ENCODE data around the gene CDK15.
"Not testable (repeated sequence)": the region's sequence is repeated elsewhere in the genome, so short reads cannot be mapped to it uniquely, and the experiment has no call there.

The CDK15 gene

GRCh38 chr2:201807452-201807999 is 1.2 kb downstream of the CDK15 start:
- ChIA-PET POLR2A (no interaction called here), CTCF (interaction anchor here (0.9 kb wide), 1 partner anchor 23 kb away, joined by 9 read pairs; no protein-coding TSS in a partner anchor)
- TF ChIP-seq FOXK2 (IDR thresholded peaks at IDR 0.05): no peak
- TF ChIP-seq FOXA1 (IDR thresholded peaks at IDR 0.05): no peak
- no peak for TF ChIP-seq SP1 (IDR thresholded peaks at IDR 0.05)
- no peak for TF ChIP-seq ARNT (IDR thresholded peaks at IDR 0.05)
- TF ChIP-seq TARDBP (IDR thresholded peaks at IDR 0.05): no peak
- no peak for TF ChIP-seq BHLHE40 (IDR thresholded peaks at IDR 0.05; ENCODE audit: borderline replicate concordance)
- no peak for TF ChIP-seq FOXM1 (IDR thresholded peaks at IDR 0.05; ENCODE audit: borderline replicate concordance)
- TF ChIP-seq HDGF (IDR thresholded peaks at IDR 0.05; ENCODE audit: borderline replicate concordance): no peak
- DNase-seq (ENCODE audit: extremely low spot score): peak; percentile 53

GRCh38 chr2:201808027-201808426 is 1.7 kb downstream of the CDK15 start:
- CTCF ChIA-PET: no interaction called here
- POLR2A ChIA-PET: no interaction called here
- DNase-seq (ENCODE audit: extremely low spot score): peak; percentile 23
- TF ChIP-seq CTBP1 (IDR thresholded peaks at IDR 0.05; ENCODE audit: borderline replicate concordance): peak; percentile 57; the same call in 1 of the 2 replicates
- TF ChIP-seq FOXA1 (IDR thresholded peaks at IDR 0.05): no peak
- TF ChIP-seq FOXM1 (IDR thresholded peaks at IDR 0.05; ENCODE audit: borderline replicate concordance): no peak
- peak; percentile 83 for TF ChIP-seq PKNOX1 (IDR thresholded peaks at IDR 0.05)

GRCh38 chr2:201809633-201810032 is 3.3 kb downstream of the CDK15 start:
- no peak for TF ChIP-seq TARDBP (IDR thresholded peaks at IDR 0.05)
- ChIA-PET CTCF (interaction anchor here (1.0 kb wide), 1 partner anchor 51 kb away, joined by 3 read pairs; no protein-coding TSS in a partner anchor), POLR2A (interaction anchor here (0.6 kb wide), 1 partner anchor 32 kb away, joined by 3 read pairs; no protein-coding TSS in a partner anchor)
- no peak for DNase-seq (ENCODE audit: extremely low spot score)

- CTCF ChIA-PET; DNase-seq (ENCODE audit: extremely low spot score); POLR2A ChIA-PET: not testable (repeated sequence)
- TF ChIP-seq PKNOX1 (IDR thresholded peaks at IDR 0.05): peak; percentile 55
- peak; percentile 84 for TF ChIP-seq ZNF384 (IDR thresholded peaks at IDR 0.05)
Observed at GRCh38 chr2:201810604-201811003, 4.3 kb downstream of the CDK15 start.

GRCh38 chr2:201813996-201814760 is 7.8 kb downstream of the CDK15 start:
- POLR2A ChIA-PET: no interaction called here

GRCh38 chr2:201816657-201817575 is 10.6 kb downstream of the CDK15 start:
- CTCF ChIA-PET: no interaction called here
- no peak for DNase-seq (ENCODE audit: extremely low spot score)
- POLR2A ChIA-PET: no interaction called here
- no peak for TF ChIP-seq SP1 (IDR thresholded peaks at IDR 0.05)
- peak; percentile 24; the same call in 1 of the 2 replicates for TF ChIP-seq PKNOX1 (IDR thresholded peaks at IDR 0.05)
- no peak for TF ChIP-seq L3MBTL2 (conservative IDR thresholded peaks at IDR 0.05)

More at GRCh38 chr2:201813996-201814760, 7.8 kb downstream of the CDK15 start:
- no peak for DNase-seq (ENCODE audit: extremely low spot score)
- CTCF ChIA-PET: interaction anchor here (0.7 kb wide), 1 partner anchor 24 kb away, joined by 4 read pairs; no protein-coding TSS in a partner anchor
- TF ChIP-seq ARNT (IDR thresholded peaks at IDR 0.05): no peak
- no peak for TF ChIP-seq SP1 (IDR thresholded peaks at IDR 0.05)
- TF ChIP-seq CTBP1 (IDR thresholded peaks at IDR 0.05; ENCODE audit: borderline replicate concordance): no peak
- TF ChIP-seq ELF4 (IDR thresholded peaks at IDR 0.05): no peak
- no peak for TF ChIP-seq SUZ12 (IDR thresholded peaks at IDR 0.05)
- no peak for TF ChIP-seq LEF1 (IDR thresholded peaks at IDR 0.05; ENCODE audit: borderline replicate concordance)
- TF ChIP-seq ZNF384 (IDR thresholded peaks at IDR 0.05): no peak
- no peak for TF ChIP-seq TARDBP (IDR thresholded peaks at IDR 0.05)
- TF ChIP-seq FOXA1 (IDR thresholded peaks at IDR 0.05): no peak
- no peak for TF ChIP-seq FOXM1 (IDR thresholded peaks at IDR 0.05; ENCODE audit: borderline replicate concordance)
- TF ChIP-seq NFRKB (IDR thresholded peaks at IDR 0.05): no peak
- no peak for TF ChIP-seq L3MBTL2 (conservative IDR thresholded peaks at IDR 0.05)
